ACC112 (cell line): ENCODE data around the gene GJB3.
"Not testable (repeated sequence)": the region's sequence is repeated elsewhere in the genome, so short reads cannot be mapped to it uniquely, and the experiment has no call there.

Source experiments
- H2AFZ ChIP-seq: fragments of 200-600 bp; sonication (generic); one replicate; pipeline ENCODE4 v1.6.0; 2017; ENCODE audit warnings: antibody characterized with exemption, low read length; ENCODE audit not compliant: unreplicated experiment
- H3K27ac ChIP-seq: fragments of 200-600 bp; sonication (generic); 2 replicates; pipeline ENCODE4 v1.5.1; 2014; ENCODE audit warnings: low read depth, mild to moderate bottlenecking, antibody characterized with exemption, low read length, moderate library complexity
- H3K27me3 ChIP-seq: fragments of 200-600 bp; sonication (generic); 2 replicates; pipeline ENCODE4 v1.6.1; 2014; ENCODE audit warnings: mild to moderate bottlenecking, antibody characterized with exemption, low read length, moderate library complexity, mixed read lengths; ENCODE audit not compliant: insufficient read depth
- H3K36me3 ChIP-seq: fragments of 200-600 bp; sonication (generic); 2 replicates; pipeline ENCODE4 v1.6.1; 2016; ENCODE audit warnings: mild to moderate bottlenecking, antibody characterized with exemption, low read length, moderate library complexity, mixed read lengths; ENCODE audit not compliant: insufficient read depth
- H3K4me1 ChIP-seq: fragments of 200-600 bp; sonication (generic); one replicate; pipeline ENCODE4 v1.6.1; 2016; ENCODE audit warnings: low read length, mixed read lengths; ENCODE audit not compliant: insufficient read depth, unreplicated experiment, control insufficient read depth
- H3K4me3 ChIP-seq: fragments of 200-600 bp; sonication (generic); 2 replicates; pipeline ENCODE4 v1.5.1; 2014; ENCODE audit warnings: mild to moderate bottlenecking, low read depth, low read length
- H3K79me2 ChIP-seq: fragments of 200-600 bp; sonication (generic); one replicate; pipeline ENCODE4 v1.6.0; 2016; ENCODE audit warnings: low read length; ENCODE audit not compliant: control insufficient read depth, unreplicated experiment, insufficient read depth

The GJB3 gene

DNA sequence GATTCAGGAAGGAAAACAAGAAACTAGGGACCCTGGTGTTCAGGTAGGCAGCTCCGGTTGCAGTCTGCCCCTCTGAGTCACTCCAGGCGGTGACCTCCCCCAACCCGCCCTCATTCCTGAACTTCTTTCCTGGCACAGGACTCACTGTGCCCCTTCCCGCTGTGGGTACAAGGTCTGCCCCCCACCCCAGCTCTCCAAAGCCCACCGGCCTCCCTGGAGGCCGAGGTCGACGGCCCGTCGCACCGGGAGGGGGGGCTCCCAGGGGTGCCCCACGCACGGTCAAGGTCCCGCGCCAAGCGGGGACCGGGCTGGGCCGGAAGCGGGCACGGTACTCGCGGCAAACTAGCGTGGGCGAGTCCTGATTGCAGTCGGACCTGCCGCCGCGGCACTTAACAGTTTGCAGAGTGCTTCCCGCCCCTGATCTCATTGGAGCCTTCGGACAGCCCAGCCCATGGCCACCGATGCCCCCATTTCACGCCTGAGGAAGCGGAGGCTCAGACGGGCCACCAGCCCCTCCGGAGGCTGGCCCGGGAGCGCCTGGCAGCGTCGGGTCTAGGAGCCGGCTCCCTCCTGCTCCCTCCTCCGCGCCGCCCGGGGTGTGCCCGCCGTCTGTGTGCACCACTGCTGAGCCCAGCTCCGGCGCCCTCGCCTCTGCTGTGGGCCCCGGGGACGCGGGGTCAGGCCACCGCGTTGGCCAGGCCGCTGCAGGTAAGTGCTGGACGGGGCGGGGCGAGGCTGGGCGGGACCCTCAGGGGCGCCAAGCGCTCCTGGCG is at the start of gene GJB3:
TSS of gene GJB3 (plus strand) at position 144 of the 773 bp plus-strand sequence. CDS start 3,549 bp downstream, outside the sequence.
- Histone ChIP-seq H3K4me1 (peaks cover 15% of the 10 kb centered on the region), H2AFZ (peak within 1 kb of the TSS; percentile 51)

DNA sequence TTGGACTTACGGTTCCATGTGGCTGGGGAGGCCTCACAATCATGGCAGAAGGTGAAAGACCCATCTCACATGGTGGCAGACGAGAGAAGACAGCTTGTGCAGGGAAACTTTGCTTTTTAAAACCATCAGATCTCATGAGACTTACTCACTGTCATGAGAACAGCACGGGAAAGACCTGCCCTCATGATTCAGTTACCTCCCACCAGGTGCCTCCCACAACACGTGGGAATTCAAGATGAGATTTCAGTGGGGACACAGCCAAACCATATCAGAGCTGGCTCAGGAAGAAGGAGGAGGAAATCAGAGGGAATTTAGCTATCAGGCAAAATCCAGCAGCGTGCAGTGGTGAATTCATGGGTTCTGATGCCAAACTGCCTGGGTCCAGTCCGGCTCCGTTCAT is 48.2 kb upstream of the GJB3 start:
- not testable (repeated sequence) for H3K4me1 ChIP-seq, H3K36me3 ChIP-seq, H3K27ac ChIP-seq, H2AFZ ChIP-seq, H3K4me3 ChIP-seq, H3K79me2 ChIP-seq
- H3K27me3 ChIP-seq = peaks cover 56% of the 10 kb centered on the region

More for the DNA sequence above, at the start of gene GJB3:
- no peak within 1 kb of the TSS for H3K27ac ChIP-seq
- H3K36me3 ChIP-seq = no peaks in the 10 kb centered on the region
- H3K79me2 ChIP-seq = no peaks in the 10 kb centered on the region
- peak within 1 kb of the TSS; percentile 67 for H3K4me3 ChIP-seq
- peaks cover 15% of the 10 kb centered on the region; the same call in 1 of the 2 replicates for H3K27me3 ChIP-seq

DNA sequence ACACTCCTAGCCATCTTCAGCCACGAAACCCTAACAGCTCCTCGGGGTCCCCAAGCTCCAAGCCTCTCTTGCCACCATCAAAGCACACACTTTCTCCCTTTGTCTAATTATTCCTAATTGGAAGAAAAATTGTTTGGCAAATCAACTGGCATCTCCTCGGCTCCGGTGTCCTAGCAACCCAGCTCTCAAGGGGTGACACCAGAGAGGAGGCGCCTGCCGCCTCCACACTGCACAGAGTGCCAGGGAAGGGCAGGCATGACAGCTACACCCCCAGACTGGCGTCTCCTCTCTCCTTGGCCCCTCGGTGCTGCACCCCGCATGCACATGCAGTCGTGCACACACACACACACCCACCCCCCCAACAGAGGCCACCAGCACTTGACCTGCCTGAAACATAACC is 44.3 kb upstream of the GJB3 start:
- Histone ChIP-seq H3K27me3 (peaks cover 25% of the 10 kb centered on the region), H3K27ac (no peak overlapping the region), H3K4me1 (no peaks in the 10 kb centered on the region), H2AFZ (no peak overlapping the region), H3K36me3 (no peaks in the 10 kb centered on the region), H3K4me3 (no peak overlapping the region), H3K79me2 (no peaks in the 10 kb centered on the region)

GRCh38 chr1:34737236-34737635 is 43.8 kb upstream of the GJB3 start:
- not testable (repeated sequence) for H3K27ac ChIP-seq, H3K36me3 ChIP-seq, H2AFZ ChIP-seq, H3K4me1 ChIP-seq, H3K79me2 ChIP-seq, H3K4me3 ChIP-seq
- H3K27me3 ChIP-seq = peaks cover 20% of the 10 kb centered on the region

DNA sequence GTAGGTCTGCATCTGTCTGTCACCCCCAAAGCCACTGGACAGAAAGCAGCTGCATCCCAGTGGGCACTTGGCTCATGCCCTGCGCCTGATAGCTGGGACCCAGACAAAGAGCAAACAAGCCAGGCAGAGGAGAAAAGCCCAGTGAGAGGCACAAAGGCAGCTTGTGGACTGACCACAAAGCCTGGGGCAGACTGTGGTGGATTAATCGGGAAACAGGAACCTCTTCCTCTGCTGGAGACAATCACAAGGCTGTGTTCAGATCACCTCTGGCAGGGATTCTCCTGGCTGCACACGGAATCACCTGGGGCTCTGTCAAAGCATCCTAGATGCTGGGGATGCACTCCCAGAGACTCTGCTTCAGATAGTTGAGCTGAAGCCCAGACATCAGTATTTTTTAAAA is 41.4 kb upstream of the GJB3 start:
- Histone ChIP-seq H2AFZ (no peak overlapping the region), H3K4me3 (no peak overlapping the region), H3K79me2 (no peaks in the 10 kb centered on the region), H3K27ac (no peak overlapping the region), H3K4me1 (no peaks in the 10 kb centered on the region), H3K27me3 (peaks cover 13% of the 10 kb centered on the region), H3K36me3 (no peaks in the 10 kb centered on the region)

DNA sequence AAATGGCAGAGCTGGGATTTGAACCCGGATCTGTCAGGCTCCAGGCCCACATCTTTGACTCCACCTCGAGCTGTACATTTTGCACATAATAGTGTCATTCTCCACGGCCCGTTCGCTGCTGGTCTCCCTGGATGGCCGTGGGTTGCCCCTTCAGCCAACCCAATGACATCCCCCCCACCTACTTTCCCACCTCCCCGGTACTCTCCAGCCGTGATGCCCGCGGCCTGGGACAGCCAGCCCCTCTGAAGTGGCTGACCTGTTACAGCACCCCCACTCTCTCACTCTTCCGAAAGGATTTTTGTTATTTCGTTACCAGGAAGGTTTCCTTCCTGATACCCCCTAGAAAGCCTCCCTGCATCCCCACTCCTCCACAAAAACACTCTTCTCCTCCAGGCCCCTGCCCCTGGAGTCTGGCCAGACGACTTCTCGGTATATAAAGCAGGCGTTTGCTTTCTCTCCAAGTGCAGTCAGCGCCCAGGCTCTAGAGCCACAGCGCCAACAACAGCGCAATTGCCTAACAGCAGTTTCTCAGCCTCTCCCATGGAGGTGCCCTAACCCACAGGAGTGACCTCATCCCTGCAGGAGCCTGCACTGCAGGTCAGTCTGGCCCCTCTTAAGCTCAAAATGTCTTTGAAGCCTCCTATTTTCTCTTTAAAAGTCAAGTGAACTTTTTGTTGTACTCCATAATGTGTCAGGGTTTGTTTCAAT is 40.7 kb upstream of the GJB3 start:
- H2AFZ ChIP-seq = no peak overlapping the region
- no peaks in the 10 kb centered on the region for H3K79me2 ChIP-seq
- peaks cover 6% of the 10 kb centered on the region for H3K27me3 ChIP-seq
- no peak overlapping the region for H3K4me3 ChIP-seq
- H3K27ac ChIP-seq = no peak overlapping the region
- no peaks in the 10 kb centered on the region for H3K4me1 ChIP-seq
- no peaks in the 10 kb centered on the region for H3K36me3 ChIP-seq

GRCh38 chr1:34742667-34743270 is 38.2 kb upstream of the GJB3 start:
- no peaks in the 10 kb centered on the region for H3K4me1 ChIP-seq
- H3K27ac ChIP-seq = no peak overlapping the region
- peaks cover 9% of the 10 kb centered on the region; the same call in 1 of the 2 replicates for H3K27me3 ChIP-seq
- H3K4me3 ChIP-seq = no peak overlapping the region
- H2AFZ ChIP-seq = no peak overlapping the region
- no peaks in the 10 kb centered on the region for H3K79me2 ChIP-seq
- no peaks in the 10 kb centered on the region for H3K36me3 ChIP-seq

DNA sequence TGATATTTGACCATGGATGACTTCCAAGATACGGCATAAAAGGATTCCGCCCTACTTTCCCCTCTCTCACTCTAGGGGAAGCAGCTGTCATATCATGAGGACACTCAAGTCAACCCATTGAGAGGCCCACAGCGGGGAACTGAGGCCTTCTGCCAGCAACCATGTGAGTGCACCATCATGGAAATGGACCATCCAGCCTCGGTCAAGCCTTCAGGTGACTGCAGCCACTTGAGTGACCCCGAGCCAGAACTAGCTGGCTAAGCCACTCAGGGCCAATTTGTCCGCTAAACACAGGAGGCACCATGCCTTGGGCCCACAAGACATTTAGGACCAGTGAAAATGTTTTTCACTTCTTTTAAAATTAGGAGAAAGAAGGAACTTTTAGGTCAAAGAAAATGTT is 37.2 kb upstream of the GJB3 start:
- H3K27me3 ChIP-seq = peaks cover 9% of the 10 kb centered on the region
- H3K4me3 ChIP-seq = no peak overlapping the region
- H2AFZ ChIP-seq = no peak overlapping the region
- no peaks in the 10 kb centered on the region for H3K79me2 ChIP-seq
- no peaks in the 10 kb centered on the region for H3K36me3 ChIP-seq
- no peaks in the 10 kb centered on the region for H3K4me1 ChIP-seq
- H3K27ac ChIP-seq = no peak overlapping the region

GRCh38 chr1:34744851-34745250 is 36.2 kb upstream of the GJB3 start:
- H3K4me1 ChIP-seq = no peaks in the 10 kb centered on the region
- H3K27me3 ChIP-seq = peaks cover 9% of the 10 kb centered on the region
- no peak overlapping the region for H3K4me3 ChIP-seq
- no peaks in the 10 kb centered on the region for H3K36me3 ChIP-seq
- no peak overlapping the region for H3K27ac ChIP-seq
- no peak overlapping the region for H2AFZ ChIP-seq
- no peaks in the 10 kb centered on the region for H3K79me2 ChIP-seq

DNA sequence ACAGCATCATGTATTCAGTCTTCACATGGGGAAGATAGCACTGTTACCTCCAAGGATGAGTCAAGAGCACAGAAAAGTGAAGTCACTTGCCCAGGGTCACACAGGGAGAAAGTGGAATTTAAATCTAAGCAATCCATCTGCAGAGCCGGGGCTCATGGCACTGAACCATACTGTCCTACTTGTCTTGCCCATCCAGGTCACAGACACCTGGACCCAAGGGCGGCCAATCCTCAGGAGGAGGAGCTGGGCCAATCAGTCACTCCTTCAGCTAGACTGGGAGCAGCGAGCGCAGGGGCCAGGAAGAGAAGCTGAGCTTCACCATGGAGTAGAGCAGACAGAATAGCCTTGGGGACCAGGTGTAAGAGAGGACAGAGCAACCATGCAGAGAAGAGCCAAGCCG is 35.3 kb upstream of the GJB3 start:
- peaks cover 9% of the 10 kb centered on the region for H3K27me3 ChIP-seq
- no peaks in the 10 kb centered on the region for H3K4me1 ChIP-seq
- no peak overlapping the region for H3K4me3 ChIP-seq
- H3K27ac ChIP-seq = no peak overlapping the region
- H3K36me3 ChIP-seq = no peaks in the 10 kb centered on the region
- no peaks in the 10 kb centered on the region for H3K79me2 ChIP-seq
- no peak overlapping the region for H2AFZ ChIP-seq
